HG02840 (cell line): ENCODE data around the gene APC.
"Not testable (repeated sequence)": the region's sequence is repeated elsewhere in the genome, so short reads cannot be mapped to it uniquely, and the experiment has no call there.

Source experiments
- ATAC-seq: cut with Tn5 transposase; IDR thresholded peaks from one replicate; pipeline ENCODE4 v1.9.1; 2021; ENCODE audit warnings: mild to moderate bottlenecking, moderate library complexity, moderate number of reproducible peaks; ENCODE audit not compliant: unreplicated experiment, low FRiP score

APC gene

DNA sequence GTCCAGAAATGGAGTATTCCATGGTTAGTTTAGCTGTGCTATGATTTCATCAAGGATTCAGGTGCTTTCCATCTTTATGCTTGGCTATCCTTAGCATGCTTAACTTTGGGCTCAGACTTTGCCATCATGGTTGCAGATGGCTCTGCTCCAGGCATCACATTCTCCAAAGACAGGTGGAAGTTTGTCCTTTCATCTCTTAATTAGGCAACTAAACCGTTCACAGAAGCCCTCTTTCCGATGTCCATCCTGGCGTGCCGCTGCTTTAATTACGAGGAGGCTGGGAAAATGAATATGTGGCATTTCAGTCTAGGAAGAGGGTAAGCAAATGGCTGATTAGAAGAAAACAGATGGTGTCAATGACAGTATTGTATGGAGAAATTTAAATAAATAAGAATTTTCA is 24.5 kb upstream of the APC start:
- ATAC-seq: no peak

DNA sequence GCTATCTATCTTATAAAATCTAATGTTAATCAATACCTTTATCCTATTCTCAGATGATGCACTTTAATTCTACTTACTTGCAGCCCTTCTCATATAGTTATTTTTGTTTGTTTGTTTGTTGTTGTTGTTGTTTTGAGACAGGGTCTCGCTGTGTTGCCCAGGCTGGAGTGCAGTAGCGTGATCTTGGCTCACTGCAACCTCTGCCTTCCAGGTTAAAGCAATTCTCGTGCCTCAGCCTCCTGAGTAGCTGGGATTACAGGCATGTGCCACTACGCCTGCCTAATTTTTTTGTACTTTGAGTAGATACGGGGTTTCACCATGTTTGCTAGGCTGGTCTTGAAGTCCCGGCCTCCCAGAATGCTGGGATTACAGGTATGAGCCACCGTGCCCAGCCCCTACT is 20.8 kb upstream of the APC start:
- ATAC-seq: not testable (repeated sequence)

DNA sequence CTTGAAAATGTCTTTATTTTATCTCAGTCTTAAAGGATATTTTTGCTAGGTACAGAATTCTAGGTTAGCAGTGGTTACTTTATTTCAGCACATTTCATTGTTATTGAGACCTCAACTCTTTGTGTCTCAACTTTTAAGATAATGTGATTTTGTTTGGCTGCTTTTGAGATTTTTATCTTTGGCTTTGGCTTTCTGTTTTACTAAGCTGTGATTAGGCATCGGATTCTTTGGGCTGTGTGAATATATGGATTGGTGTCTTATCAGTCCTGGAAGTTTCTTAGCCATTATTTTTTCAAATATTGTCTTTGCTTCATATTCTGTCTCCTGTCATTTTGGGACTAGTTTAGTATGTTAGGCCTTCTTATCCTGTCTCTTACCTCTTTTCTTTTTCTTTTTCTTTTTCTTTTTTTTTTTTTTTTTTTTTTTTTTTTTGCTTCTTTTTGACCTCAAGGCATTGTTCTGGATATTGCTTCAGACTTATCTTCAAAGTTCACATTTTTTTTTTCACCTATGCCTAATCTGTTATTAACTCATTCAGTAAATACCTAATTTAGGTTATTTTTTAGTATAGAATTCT is 20.1 kb upstream of the APC start:
- no peak for ATAC-seq

- ATAC-seq: no peak
Measured at GRCh38 chr5:112718344-112718743, 19.3 kb upstream of the APC start.

DNA sequence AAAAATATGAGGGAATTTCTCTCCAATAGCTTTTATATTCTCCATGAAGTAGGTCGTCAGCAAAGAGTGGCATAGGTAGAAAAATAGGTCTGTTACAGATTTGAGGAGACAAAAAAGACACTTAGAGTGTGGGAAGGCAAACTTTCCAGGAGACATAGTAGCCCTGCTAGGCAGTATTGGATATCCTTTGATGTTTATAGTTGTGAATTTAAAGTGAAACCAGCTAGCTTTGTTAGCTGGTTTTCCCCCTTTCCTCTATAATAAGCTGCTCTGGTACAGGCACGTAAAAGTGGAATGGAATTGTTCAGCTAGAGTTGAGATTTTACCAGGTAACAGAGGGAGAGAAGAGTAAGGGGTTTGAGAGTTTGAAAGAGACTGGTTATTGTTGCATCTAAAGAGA is 17.1 kb upstream of the APC start:
- no peak for ATAC-seq

DNA sequence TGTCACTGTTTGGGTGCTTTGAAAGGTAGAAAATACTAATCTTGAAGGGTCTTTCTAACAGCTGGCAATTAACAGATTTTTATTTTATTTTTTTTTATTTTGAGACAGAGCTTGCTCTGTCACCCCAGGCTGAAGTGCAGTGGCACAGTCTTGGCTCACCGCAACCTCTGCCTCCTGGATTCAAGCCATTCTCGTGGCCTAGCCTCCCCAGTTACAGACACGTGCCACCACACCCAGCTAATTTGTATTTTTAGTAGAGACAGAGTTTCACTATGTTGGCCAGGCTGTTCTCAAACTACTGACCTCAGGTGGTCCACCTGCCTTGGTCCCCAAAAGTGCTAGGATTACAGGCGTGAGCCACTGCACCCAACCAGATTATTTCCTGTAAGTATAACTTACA is 12.8 kb upstream of the APC start:
- ATAC-seq: no peak

- no peak for ATAC-seq
Measured at GRCh38 chr5:112729630-112730029, 8.1 kb upstream of the APC start.

- ATAC-seq: no peak
Measured at GRCh38 chr5:112732131-112732530, 5.6 kb upstream of the APC start.

- ATAC-seq: no peak
Measured at GRCh38 chr5:112733586-112733985, 4.1 kb upstream of the APC start.

DNA sequence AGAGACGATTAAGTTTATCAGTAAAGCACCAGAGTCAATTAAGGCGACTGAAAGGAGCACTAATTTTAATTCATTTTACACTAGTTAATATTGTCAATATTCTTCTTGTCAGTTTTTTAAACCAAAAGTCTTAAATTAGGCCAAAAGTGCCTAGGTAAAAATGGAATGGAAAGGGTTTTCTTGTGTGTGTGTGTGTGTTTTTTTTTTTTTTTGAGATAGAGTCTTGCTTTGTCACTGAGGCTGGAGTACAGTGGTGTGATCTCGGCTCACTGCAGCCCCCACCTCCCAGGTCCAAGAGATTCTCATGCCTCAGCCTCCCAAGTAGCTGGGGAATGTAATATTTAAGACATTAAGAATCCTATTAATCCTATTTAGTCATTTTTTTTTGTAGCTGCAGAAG is 3.1 kb upstream of the APC start:
- no peak for ATAC-seq

DNA sequence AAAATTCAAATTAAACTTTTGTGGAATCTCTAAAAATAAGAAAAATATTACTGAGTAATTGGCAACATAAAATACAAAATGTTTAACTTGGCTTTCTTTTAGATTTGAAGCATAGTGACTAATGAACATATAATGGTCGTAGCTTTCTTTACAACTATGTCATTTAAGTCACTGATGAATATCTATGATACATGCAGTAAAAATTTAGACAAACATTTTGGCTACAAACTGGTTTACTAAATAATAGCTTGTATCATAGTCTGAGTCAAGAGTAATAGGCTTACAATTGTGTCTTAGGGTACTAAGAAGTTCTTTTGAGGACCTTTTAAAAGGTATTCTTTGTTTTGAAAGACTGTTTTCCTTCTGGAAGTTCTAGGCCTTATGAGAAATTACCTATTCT is 2.0 kb upstream of the APC start:
- ATAC-seq: no peak

- no peak for ATAC-seq
Measured at GRCh38 chr5:112737070-112737462, 619 bp upstream of the APC start.

GRCh38 chr5:112738191-112738560 is 491 bp downstream of the APC start:
- no peak for ATAC-seq

GRCh38 chr5:112742424-112742823 is 4.7 kb downstream of the APC start:
- no peak for ATAC-seq

DNA sequence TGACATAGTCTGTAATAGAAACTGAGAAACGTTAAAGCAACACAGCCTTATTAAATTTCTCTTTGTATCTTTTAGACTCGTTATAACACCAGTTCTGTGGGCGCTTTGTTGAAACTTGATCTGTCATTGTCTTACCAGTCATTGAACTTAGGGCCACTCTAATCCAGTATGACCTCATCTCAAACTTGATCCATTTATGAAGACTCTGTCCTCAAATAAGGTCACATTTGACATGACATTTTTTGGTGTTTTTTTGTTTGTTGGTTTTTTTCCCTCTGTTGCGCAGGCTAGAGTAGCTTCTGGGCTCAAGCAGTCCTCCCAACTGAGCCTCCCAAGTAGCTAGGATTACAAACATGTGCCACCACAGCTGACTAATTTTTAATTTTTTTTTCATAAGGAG is 5.9 kb downstream of the APC start:
- no peak for ATAC-seq

DNA sequence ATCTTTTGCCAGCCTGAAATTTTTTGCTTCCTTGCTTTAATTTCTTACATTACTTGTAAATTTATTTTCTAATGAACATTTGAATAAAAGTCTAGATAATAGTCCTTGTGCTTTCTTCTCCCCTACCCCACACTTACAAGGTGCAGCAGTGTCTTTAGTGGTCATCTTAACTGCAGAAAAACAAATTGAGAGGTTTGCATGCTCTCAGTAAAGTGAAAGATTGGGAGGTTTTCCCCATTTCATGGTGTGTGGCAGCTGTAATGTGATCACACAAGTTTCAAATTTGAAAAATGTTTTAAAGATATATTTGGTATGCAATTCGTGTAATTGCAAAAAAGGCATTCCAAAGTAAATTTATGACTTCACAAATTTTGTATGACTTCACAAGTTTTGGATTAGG is 14.7 kb downstream of the APC start:
- ATAC-seq: no peak

DNA sequence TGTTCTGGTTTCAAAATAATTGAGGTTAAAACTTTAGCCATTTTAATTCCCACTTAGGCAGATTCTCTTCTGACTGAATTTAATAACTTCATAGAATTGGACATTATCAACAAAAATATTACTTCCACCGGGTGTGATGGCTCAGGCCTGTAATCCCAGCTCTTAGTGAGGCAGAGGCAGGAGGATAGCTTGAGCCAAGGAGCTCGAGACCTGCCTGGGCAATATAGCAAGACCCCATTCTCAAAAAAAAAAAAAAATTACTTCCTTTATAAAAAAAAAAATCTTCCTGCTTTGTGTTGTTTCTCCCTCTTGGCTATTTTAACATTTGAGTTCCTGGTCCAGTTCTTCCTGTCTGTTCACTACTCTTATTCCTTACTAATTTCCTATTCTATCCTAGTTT is 18.0 kb downstream of the APC start:
- ATAC-seq: no peak

GRCh38 chr5:112757468-112758208 is 20.0 kb downstream of the APC start:
- no peak for ATAC-seq

DNA sequence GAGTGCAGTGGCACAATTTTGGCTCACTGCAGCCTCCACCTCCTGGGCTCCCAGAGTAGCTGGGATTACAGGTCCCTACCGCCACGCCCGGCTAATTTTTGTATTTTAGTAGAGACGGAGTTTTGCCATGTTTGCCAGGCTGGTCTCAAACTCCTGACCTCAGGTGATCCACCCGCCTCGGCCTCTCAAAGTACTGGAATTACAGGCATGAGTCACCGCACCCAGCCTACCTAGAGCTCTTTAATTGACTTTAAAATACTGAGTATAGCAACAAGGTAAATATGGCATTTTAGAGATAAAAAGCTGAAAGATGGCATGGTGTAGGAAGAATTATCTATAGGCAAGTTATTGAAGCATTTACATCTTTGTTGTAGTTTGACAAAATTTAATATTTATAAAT is 21.0 kb downstream of the APC start:
- no peak for ATAC-seq

DNA sequence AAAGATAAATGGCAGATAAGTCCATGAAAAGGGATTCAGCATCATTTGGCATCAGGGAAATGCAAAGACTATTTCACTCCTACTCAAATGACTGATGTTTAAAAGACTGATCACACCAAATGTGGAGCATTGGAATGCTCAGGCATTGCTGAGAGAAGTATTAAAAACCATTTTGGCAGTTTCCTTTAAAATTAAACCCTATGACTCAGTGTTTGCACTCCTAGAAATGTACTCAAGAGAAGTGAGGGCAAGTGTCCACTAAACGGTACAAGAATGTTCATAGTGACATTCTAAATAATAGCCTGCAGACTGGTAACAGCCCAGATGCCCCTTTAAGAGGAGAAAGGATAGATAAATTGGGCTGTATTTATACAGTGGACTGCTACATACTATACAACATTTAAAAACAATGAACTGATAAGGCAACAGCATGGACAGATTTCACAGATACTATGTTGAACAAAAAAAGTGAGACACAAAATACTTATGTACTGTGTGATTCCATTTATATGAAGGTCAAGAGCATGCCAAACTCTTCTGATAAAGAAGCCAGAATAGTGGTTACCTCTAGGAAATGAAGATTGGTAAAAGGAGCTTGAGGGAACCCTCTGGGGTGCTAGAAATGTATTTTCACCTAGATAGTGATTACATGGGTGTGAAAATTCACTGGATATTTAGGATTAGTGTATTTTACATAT is 24.6 kb downstream of the APC start:
- no peak for ATAC-seq

- no peak for ATAC-seq
Measured at GRCh38 chr5:112763165-112763564, 25.5 kb downstream of the APC start.

- ATAC-seq: no peak
Measured at GRCh38 chr5:112772124-112772523, 34.4 kb downstream of the APC start.
